ENCODE measurements around the gene CPA5.

CPA5 gene

GRCh38 chr7:130332259-130333053, 12.2 kb upstream of the CPA5 start:
- DNase-seq: no peak

- no peak for DNase-seq
These were observed 10.8 kb upstream of the CPA5 start for GRCh38 chr7:130333832-130334231.

- DNase-seq: no peak
These were observed 10.3 kb upstream of the CPA5 start for GRCh38 chr7:130334274-130334673.

- no peak for DNase-seq
These were observed 7.1 kb upstream of the CPA5 start for GRCh38 chr7:130337410-130337971.

- DNase-seq: no peak
These were observed 6.4 kb upstream of the CPA5 start for GRCh38 chr7:130338233-130338632.

- no peak for DNase-seq
These were observed 2.7 kb upstream of the CPA5 start for GRCh38 chr7:130341882-130342281.

GRCh38 chr7:130342701-130343380, 1.8 kb upstream of the CPA5 start:
- no peak for DNase-seq

GRCh38 chr7:130345136-130345535, 520 bp downstream of the CPA5 start:
- peak in 1 of 56 donors; percentile 12 for DNase-seq

GRCh38 chr7:130345725-130346124, 1.1 kb downstream of the CPA5 start:
- DNase-seq: no peak

GRCh38 chr7:130346177-130346905, 1.7 kb downstream of the CPA5 start:
- DNase-seq: no peak

GRCh38 chr7:130346941-130347340, 2.3 kb downstream of the CPA5 start:
- no peak for DNase-seq

- DNase-seq: no peak
These were observed 5.5 kb downstream of the CPA5 start for GRCh38 chr7:130349911-130350782.

GRCh38 chr7:130350945-130351790, 6.6 kb downstream of the CPA5 start:
- DNase-seq: no peak

GRCh38 chr7:130351791-130352090, 7.1 kb downstream of the CPA5 start:
- DNase-seq: no peak

- peak in 28 of 56 donors; percentile 11 to 71 (median 52) for DNase-seq
These were observed 7.8 kb downstream of the CPA5 start for GRCh38 chr7:130352194-130353074.

- DNase-seq: no peak
These were observed 8.6 kb downstream of the CPA5 start for GRCh38 chr7:130353196-130353595.

GRCh38 chr7:130356121-130356875, 11.7 kb downstream of the CPA5 start:
- peak in 7 of 56 donors; percentile 18 to 52 (median 44) for DNase-seq

Data from nucleus accumbens (tissue), 56 donors.